GM18868 (cell line): ENCODE results near the gene DIP2A.

Source experiments
- ATAC-seq: cut with Tn5 transposase; IDR thresholded peaks from one replicate; pipeline ENCODE4 v1.9.1; 2021; ENCODE audit warnings: mild to moderate bottlenecking, moderate library complexity; ENCODE audit not compliant: unreplicated experiment

Gene DIP2A, protein sequence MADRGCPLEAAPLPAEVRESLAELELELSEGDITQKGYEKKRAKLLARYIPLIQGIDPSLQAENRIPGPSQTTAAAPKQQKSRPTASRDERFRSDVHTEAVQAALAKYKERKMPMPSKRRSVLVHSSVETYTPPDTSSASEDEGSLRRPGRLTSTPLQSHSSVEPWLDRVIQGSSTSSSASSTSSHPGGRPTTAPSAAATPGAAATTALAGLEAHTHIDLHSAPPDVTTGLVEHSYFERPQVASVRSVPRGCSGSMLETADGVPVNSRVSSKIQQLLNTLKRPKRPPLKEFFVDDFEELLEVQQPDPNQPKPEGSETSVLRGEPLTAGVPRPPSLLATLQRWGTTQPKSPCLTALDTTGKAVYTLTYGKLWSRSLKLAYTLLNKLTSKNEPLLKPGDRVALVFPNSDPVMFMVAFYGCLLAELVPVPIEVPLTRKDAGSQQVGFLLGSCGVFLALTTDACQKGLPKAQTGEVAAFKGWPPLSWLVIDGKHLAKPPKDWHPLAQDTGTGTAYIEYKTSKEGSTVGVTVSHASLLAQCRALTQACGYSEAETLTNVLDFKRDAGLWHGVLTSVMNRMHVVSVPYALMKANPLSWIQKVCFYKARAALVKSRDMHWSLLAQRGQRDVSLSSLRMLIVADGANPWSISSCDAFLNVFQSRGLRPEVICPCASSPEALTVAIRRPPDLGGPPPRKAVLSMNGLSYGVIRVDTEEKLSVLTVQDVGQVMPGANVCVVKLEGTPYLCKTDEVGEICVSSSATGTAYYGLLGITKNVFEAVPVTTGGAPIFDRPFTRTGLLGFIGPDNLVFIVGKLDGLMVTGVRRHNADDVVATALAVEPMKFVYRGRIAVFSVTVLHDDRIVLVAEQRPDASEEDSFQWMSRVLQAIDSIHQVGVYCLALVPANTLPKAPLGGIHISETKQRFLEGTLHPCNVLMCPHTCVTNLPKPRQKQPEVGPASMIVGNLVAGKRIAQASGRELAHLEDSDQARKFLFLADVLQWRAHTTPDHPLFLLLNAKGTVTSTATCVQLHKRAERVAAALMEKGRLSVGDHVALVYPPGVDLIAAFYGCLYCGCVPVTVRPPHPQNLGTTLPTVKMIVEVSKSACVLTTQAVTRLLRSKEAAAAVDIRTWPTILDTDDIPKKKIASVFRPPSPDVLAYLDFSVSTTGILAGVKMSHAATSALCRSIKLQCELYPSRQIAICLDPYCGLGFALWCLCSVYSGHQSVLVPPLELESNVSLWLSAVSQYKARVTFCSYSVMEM (N-terminal part only)

DNA sequence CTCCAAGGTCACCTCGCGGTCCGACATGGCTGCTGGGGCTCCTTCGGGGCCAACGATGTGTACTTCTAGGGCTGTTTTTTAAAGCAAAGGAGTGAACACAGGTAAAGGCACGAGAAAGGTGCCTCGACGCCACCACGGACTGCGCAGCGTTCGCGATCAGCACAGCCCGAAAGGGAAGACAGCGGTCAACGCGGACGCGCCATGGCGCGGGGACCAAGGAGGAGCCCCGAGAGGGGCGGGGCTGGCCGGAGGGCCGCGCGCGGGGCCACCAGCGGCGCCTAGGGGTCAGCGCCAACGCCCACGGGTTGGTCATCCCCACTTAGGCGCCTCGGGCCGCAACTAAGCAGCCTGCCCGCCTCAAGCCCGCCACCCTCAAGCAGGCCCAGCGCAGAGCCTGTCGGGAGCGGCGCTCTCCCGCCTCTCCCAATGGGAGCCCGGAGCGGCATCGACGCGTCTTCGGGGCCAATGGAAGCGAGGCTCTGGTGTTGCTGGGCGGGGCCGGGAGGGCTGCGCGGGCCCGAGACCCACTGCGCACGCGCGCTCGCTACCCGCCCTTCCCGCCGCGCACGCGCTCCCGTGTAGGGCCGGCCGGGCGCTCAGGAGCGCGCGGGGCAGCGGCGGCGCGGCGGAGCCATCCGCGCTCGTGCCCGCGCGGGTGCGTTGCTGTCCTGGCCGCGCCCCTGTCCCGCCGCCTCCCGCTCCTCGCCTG lies at the start of gene DIP2A:
DIP2A (plus strand) TSS at position 577 of the 709 bp plus-strand sequence. CDS start 241 bp downstream, outside the sequence.
- peak; percentile 94 for ATAC-seq

GRCh38 chr21:46409641-46410406 lies 48.9 kb upstream of the DIP2A start:
- ATAC-seq, result no peak

DNA sequence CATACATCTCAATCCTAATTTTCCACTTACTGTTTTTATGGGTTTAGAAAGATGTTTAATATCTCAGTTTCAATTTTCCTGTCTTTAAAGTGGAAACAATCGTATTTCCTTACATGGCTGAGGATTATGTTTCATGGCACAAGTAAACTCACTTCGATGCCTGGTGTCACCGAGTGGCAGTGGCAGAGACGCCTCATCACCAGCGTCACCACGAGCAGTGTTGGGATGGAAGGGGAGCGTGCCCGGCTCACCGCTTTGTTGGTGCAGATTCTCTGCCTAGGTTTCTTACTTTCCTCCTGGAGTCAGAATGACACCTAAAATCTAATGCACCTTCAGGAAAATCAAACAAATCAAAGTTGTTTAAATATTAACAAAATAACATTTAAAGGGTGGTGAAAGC lies 48.2 kb upstream of the DIP2A start:
- ATAC-seq, result no peak

- ATAC-seq, result no peak
Observed at GRCh38 chr21:46411236-46411635, 47.5 kb upstream of the DIP2A start.

- ATAC-seq, result no peak
Observed at GRCh38 chr21:46411691-46412090, 47.0 kb upstream of the DIP2A start.

- ATAC-seq, result no peak
Observed at GRCh38 chr21:46412521-46413364, 45.9 kb upstream of the DIP2A start.

DNA sequence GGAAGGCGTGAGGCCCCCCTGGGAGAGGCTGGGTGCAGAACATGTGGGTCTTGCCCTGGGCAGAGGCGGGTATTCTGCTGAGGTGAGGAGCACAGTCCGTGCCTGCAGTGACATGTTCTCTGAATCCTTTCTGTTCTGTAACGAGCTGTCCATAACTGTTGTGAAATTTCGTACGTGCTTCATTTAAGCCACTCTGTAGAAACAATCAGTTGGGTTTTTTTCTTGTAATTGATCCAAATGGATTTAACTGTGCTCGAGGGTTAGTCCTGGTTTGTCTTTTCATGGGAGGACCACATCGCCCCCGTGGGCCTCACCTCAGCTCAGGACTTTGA lies 45.4 kb upstream of the DIP2A start:
- no peak for ATAC-seq

GRCh38 chr21:46414965-46415275 lies 43.8 kb upstream of the DIP2A start:
- no peak for ATAC-seq

DNA sequence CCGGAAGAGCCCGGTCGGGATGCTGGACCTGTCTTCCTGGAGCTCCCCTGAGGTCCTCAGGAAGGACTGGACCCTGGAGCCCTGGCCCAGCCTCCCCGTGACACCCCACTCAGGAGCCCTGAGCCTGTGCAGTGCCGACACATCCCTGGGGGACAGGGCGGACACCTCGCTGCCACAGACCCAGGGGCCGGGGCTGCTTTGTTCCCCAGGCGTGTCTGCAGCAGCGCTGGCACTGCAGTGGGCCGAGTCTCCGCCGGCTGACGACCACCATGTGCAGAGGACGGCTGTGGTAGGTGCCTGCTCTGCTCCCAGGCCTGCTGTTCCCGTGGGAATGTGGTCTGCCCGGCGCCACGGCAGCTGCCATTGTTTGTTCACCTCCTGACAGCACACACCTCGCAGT lies 42.1 kb upstream of the DIP2A start:
- ATAC-seq, result no peak

- no peak for ATAC-seq
Observed at GRCh38 chr21:46418265-46418946, 40.3 kb upstream of the DIP2A start.

GRCh38 chr21:46420241-46421190 lies 38.2 kb upstream of the DIP2A start:
- ATAC-seq, result no peak

GRCh38 chr21:46421191-46421750 lies 37.4 kb upstream of the DIP2A start:
- ATAC-seq, result no peak

- no peak for ATAC-seq
Observed at GRCh38 chr21:46421756-46422555, 36.7 kb upstream of the DIP2A start.

GRCh38 chr21:46422636-46423241 lies 36.0 kb upstream of the DIP2A start:
- ATAC-seq, result no peak

DNA sequence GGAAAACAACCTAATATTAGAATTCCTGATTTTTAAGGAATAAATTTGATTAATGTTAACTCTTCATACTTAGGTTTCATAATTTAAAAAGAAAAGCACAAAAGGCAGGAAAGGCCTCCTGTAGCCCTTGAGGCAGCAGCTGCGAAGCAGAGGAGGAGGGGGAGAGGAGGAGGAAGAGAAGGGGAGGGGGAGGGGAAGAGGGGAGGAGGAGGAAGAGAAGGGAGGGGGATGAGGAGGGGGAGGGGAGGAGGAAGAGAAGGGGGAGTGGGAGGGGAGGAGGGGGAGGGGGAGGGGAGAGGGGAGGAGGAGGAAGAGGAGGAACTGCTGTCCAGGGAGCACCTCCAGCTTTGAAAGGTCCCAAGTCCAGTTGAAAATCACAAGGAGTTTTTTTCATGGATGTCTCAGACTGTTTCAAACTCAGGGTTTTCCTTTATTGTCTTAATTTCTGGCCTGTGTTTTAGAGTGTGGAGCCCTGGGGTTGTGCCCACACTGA lies 35.1 kb upstream of the DIP2A start:
- no peak for ATAC-seq
